ENCODE results near the gene SMR3A.

SMR3A gene

DNA sequence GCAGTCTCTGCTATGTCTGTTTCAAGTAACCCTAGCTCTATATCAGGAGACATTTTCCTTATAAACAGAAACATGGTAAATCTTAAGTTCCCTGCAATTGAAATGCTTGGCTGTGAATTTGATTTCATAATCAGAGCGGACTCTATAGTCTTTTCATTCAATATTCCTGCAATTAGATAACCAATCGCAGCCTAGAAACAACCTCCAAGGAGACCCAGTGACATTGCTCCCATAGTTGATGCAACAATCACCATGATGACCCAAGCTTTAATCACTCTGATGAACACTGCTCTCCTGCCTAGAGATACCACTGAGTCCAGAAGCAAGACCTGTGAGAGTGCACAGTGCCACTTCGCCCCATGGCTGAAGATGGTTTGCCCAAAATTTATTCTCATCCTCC is 25.9 kb upstream of the SMR3A start, which contains the start of gene CABS1:
Gene CABS1, plus strand, starts transcription at position 301 of the 400 bp plus-strand sequence. Its CDS starts 59 bp downstream, at position 360.
- no peak within 1 kb of the TSS for H4K8ac ChIP-seq (ENCODE audit: low read depth, low read length)
- H3K9me3 ChIP-seq (ENCODE audit: insufficient read depth, low read depth, low read length): no peaks in the 10 kb centered on the region
- no peak within 1 kb of the TSS for H2BK5ac ChIP-seq (ENCODE audit: low read depth, low read length, poor library complexity)
- no peak within 1 kb of the TSS for H3K4ac ChIP-seq (ENCODE audit: low read depth, low read length)
- no peaks in the 10 kb centered on the region for H3K27me3 ChIP-seq (ENCODE audit: insufficient read depth, low read length)
- DNase-seq: no peak
- no peak within 1 kb of the TSS for H4K91ac ChIP-seq (ENCODE audit: low read depth, low read length)
- H3K4me3 ChIP-seq (ENCODE audit: low read depth, low read length): no peak within 1 kb of the TSS
- no peaks in the 10 kb centered on the region for H3K79me1 ChIP-seq (ENCODE audit: low read length)
- no peak within 1 kb of the TSS for H3K27ac ChIP-seq (ENCODE audit: low read depth, low read length)
- no peak within 1 kb of the TSS for H2AK5ac ChIP-seq (ENCODE audit: low read length)
- H3K9ac ChIP-seq (ENCODE audit: low read length): no peak within 1 kb of the TSS
- no peaks in the 10 kb centered on the region for H3K4me1 ChIP-seq (ENCODE audit: control insufficient read depth in 1 of 2, insufficient read depth in 2 of 2, low read length in 2 of 2)
- no peak within 1 kb of the TSS for H2BK120ac ChIP-seq (ENCODE audit: insufficient read depth, low read length, poor library complexity)
- no peak within 1 kb of the TSS for H3K4me2 ChIP-seq (ENCODE audit: low read length)
- no peak within 1 kb of the TSS for H2AFZ ChIP-seq (ENCODE audit: insufficient read depth, low read length, poor library complexity)
- no peak within 1 kb of the TSS for H4K12ac ChIP-seq (ENCODE audit: low read depth, low read length)
- no peak within 1 kb of the TSS for H2BK12ac ChIP-seq (ENCODE audit: low read length)
- WGBS (ENCODE audit: extremely low coverage, insufficient coverage, insufficient read length): no CpG with 5 or more reads among the region's 3 CpGs
- H3K79me2 ChIP-seq (ENCODE audit: control insufficient read depth, insufficient read depth, low read length, poor library complexity): no peaks in the 10 kb centered on the region
- H3K36me3 ChIP-seq (ENCODE audit: control insufficient read depth in 1 of 2, insufficient read depth in 2 of 2, low read length in 2 of 2): no peaks in the 10 kb centered on the region
- H3K18ac ChIP-seq (ENCODE audit: low read length): no peak within 1 kb of the TSS
- H3K23ac ChIP-seq (ENCODE audit: low read length): no peak within 1 kb of the TSS
- H3K14ac ChIP-seq (ENCODE audit: low read length): no peak within 1 kb of the TSS

- Histone ChIP-seq H3K79me2 (ENCODE audit: control insufficient read depth, insufficient read depth, low read length, poor library complexity) (no peaks in the 10 kb centered on the region), H3K4me1 (ENCODE audit: control insufficient read depth in 1 of 2, insufficient read depth in 2 of 2, low read length in 2 of 2) (no peaks in the 10 kb centered on the region), H3K4me3 (ENCODE audit: low read depth, low read length) (no peak overlapping the region), H4K12ac (ENCODE audit: low read depth, low read length) (no peak overlapping the region), H3K4me2 (ENCODE audit: low read length) (no peak overlapping the region), H3K36me3 (ENCODE audit: control insufficient read depth in 1 of 2, insufficient read depth in 2 of 2, low read length in 2 of 2) (no peaks in the 10 kb centered on the region), H4K91ac (ENCODE audit: low read depth, low read length) (no peak overlapping the region), H3K27me3 (ENCODE audit: insufficient read depth, low read length) (no peaks in the 10 kb centered on the region), H2AFZ (ENCODE audit: insufficient read depth, low read length, poor library complexity) (no peak overlapping the region), H2BK5ac (ENCODE audit: low read depth, low read length, poor library complexity) (no peak overlapping the region), H3K18ac (ENCODE audit: low read length) (no peak overlapping the region), H3K9ac (ENCODE audit: low read length) (no peak overlapping the region), H2BK12ac (ENCODE audit: low read length) (no peak overlapping the region), H4K8ac (ENCODE audit: low read depth, low read length) (no peak overlapping the region), H3K14ac (ENCODE audit: low read length) (no peak overlapping the region), H2AK5ac (ENCODE audit: low read length) (no peak overlapping the region), H3K27ac (ENCODE audit: low read depth, low read length) (no peak overlapping the region), H2BK120ac (ENCODE audit: insufficient read depth, low read length, poor library complexity) (no peak overlapping the region), H3K23ac (ENCODE audit: low read length) (no peak overlapping the region), H3K9me3 (ENCODE audit: insufficient read depth, low read depth, low read length) (no peaks in the 10 kb centered on the region), H3K79me1 (ENCODE audit: low read length) (no peaks in the 10 kb centered on the region), H3K4ac (ENCODE audit: low read depth, low read length) (no peak overlapping the region)
- no CpG with 5 or more reads among the region's 5 CpGs for WGBS (ENCODE audit: extremely low coverage, insufficient coverage, insufficient read length)
- DNase-seq: no peak
Measured at GRCh38 chr4:70336043-70336442, 24.5 kb upstream of the SMR3A start.

DNA sequence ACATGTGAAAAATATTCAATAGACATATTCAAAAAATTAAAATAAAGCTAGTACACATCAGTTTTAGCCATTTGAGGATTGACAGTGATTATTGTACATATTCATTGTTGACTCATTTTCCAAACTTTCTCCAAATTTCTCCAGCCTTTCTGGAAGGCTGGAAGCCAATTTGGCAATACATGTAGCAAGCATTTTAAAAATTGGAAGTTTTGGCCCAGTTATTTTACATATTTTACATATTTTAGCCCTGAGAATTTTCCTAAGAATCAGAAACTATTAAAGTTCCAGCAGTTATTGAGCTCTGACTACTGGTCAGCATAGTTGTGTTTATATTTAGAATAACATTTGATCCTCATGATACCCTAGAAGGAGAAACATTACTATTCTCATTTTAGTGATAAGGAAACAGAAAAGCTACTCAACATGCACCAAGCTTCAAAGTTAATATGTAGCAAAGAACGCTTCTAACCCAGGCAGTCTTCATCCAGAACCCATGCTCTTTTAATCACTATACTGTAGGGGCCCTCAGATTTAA is 22.6 kb upstream of the SMR3A start:
- no CpG with 5 or more reads among the region's 1 CpG for WGBS (ENCODE audit: extremely low coverage, insufficient coverage, insufficient read length)

GRCh38 chr4:70356185-70356584 is 4.4 kb upstream of the SMR3A start:
- Histone ChIP-seq H3K9me3 (ENCODE audit: insufficient read depth, low read depth, low read length) (no peaks in the 10 kb centered on the region), H3K18ac (ENCODE audit: low read length) (no peak overlapping the region), H3K14ac (ENCODE audit: low read length) (no peak overlapping the region), H2BK120ac (ENCODE audit: insufficient read depth, low read length, poor library complexity) (no peak overlapping the region), H3K4ac (ENCODE audit: low read depth, low read length) (no peak overlapping the region), H3K79me1 (ENCODE audit: low read length) (no peaks in the 10 kb centered on the region), H4K12ac (ENCODE audit: low read depth, low read length) (no peak overlapping the region), H3K4me2 (ENCODE audit: low read length) (no peak overlapping the region), H3K23ac (ENCODE audit: low read length) (no peak overlapping the region), H4K8ac (ENCODE audit: low read depth, low read length) (no peak overlapping the region), H3K9ac (ENCODE audit: low read length) (no peak overlapping the region), H2AK5ac (ENCODE audit: low read length) (no peak overlapping the region), H2BK12ac (ENCODE audit: low read length) (no peak overlapping the region), H4K91ac (ENCODE audit: low read depth, low read length) (no peak overlapping the region), H3K27ac (ENCODE audit: low read depth, low read length) (no peak overlapping the region), H3K4me3 (ENCODE audit: low read depth, low read length) (no peak overlapping the region), H2BK5ac (ENCODE audit: low read depth, low read length, poor library complexity) (no peak overlapping the region), H2AFZ (ENCODE audit: insufficient read depth, low read length, poor library complexity) (no peak overlapping the region), H3K27me3 (ENCODE audit: insufficient read depth, low read length) (no peaks in the 10 kb centered on the region), H3K36me3 (ENCODE audit: control insufficient read depth in 1 of 2, insufficient read depth in 2 of 2, low read length in 2 of 2) (no peaks in the 10 kb centered on the region), H3K79me2 (ENCODE audit: control insufficient read depth, insufficient read depth, low read length, poor library complexity) (no peaks in the 10 kb centered on the region), H3K4me1 (ENCODE audit: control insufficient read depth in 1 of 2, insufficient read depth in 2 of 2, low read length in 2 of 2) (no peaks in the 10 kb centered on the region)
- WGBS (ENCODE audit: extremely low coverage, insufficient coverage, insufficient read length): no CpG with 5 or more reads among the region's 1 CpG
- DNase-seq: no peak

More for the DNA sequence above, 22.6 kb upstream of the SMR3A start:
- H4K12ac ChIP-seq (ENCODE audit: low read depth, low read length): no peak overlapping the region
- no peaks in the 10 kb centered on the region for H3K4me1 ChIP-seq (ENCODE audit: control insufficient read depth in 1 of 2, insufficient read depth in 2 of 2, low read length in 2 of 2)
- no peak overlapping the region for H3K4ac ChIP-seq (ENCODE audit: low read depth, low read length)
- no peak overlapping the region for H3K27ac ChIP-seq (ENCODE audit: low read depth, low read length)
- H2AK5ac ChIP-seq (ENCODE audit: low read length): no peak overlapping the region
- no peak overlapping the region for H2BK5ac ChIP-seq (ENCODE audit: low read depth, low read length, poor library complexity)
- H3K4me2 ChIP-seq (ENCODE audit: low read length): no peak overlapping the region
- peak; percentile 1 to 77 for DNase-seq
- no peaks in the 10 kb centered on the region for H3K79me2 ChIP-seq (ENCODE audit: control insufficient read depth, insufficient read depth, low read length, poor library complexity)
- H4K8ac ChIP-seq (ENCODE audit: low read depth, low read length): no peak overlapping the region
- no peaks in the 10 kb centered on the region for H3K79me1 ChIP-seq (ENCODE audit: low read length)
- H2BK12ac ChIP-seq (ENCODE audit: low read length): no peak overlapping the region
- no peaks in the 10 kb centered on the region for H3K27me3 ChIP-seq (ENCODE audit: insufficient read depth, low read length)
- no peak overlapping the region for H4K91ac ChIP-seq (ENCODE audit: low read depth, low read length)
- no peak overlapping the region for H3K9ac ChIP-seq (ENCODE audit: low read length)
- no peak overlapping the region for H3K23ac ChIP-seq (ENCODE audit: low read length)
- H3K14ac ChIP-seq (ENCODE audit: low read length): no peak overlapping the region
- no peak overlapping the region for H3K4me3 ChIP-seq (ENCODE audit: low read depth, low read length)
- H2BK120ac ChIP-seq (ENCODE audit: insufficient read depth, low read length, poor library complexity): no peak overlapping the region
- H3K18ac ChIP-seq (ENCODE audit: low read length): no peak overlapping the region
- no peaks in the 10 kb centered on the region for H3K36me3 ChIP-seq (ENCODE audit: control insufficient read depth in 1 of 2, insufficient read depth in 2 of 2, low read length in 2 of 2)
- H2AFZ ChIP-seq (ENCODE audit: insufficient read depth, low read length, poor library complexity): no peak overlapping the region
- H3K9me3 ChIP-seq (ENCODE audit: insufficient read depth, low read depth, low read length): no peaks in the 10 kb centered on the region

Measured in trophoblast cell (in vitro differentiated cells and primary cell).